ENCODE results near the gene OR5P2. TPM values are rescaled to one million over a fixed set of nuclear protein-coding genes. Genes with fewer than 3 reads are reported as not detected.

OR5P2 gene
- not detected in 2 replicates for total RNA-seq

GRCh38 chr11:7796842-7797241 lies at the start of gene OR5P2:
Gene OR5P2, minus strand, starts transcription at chr11:7796942. Its CDS starts 0 bp downstream, at chr11:7796942.

GRCh38 chr11:7830740-7831139 lies 34.0 kb upstream of the OR5P2 start, which contains the start of gene OR5P3:
Gene OR5P3, minus strand, starts transcription at chr11:7830840.

Other genes starting within 250 kb of the OR5P2 start
- gene CYB5R2, start 123.4 kb downstream of the OR5P2 start, total RNA-seq: 89.5 and 93.7 TPM in 2 replicates
- not detected in 2 replicates for gene OVCH2, start 90.5 kb downstream of the OR5P2 start, total RNA-seq
- not detected in 2 replicates for gene OR5P3, start 33.9 kb upstream of the OR5P2 start, total RNA-seq
- under 0.01 TPM in 1 of 2 replicates, not detected in the other for gene OR10A6, start 134.3 kb upstream of the OR5P2 start, total RNA-seq
- gene OR10A3, start 144.8 kb upstream of the OR5P2 start, total RNA-seq: not detected in 2 replicates
- 1.6 and 2.9 TPM in 2 replicates for gene NLRP10, start 168.5 kb upstream of the OR5P2 start, total RNA-seq
- gene EIF3F, start 190.4 kb upstream of the OR5P2 start, total RNA-seq: 324 and 366 TPM in 2 replicates